ENCODE measurements around the gene PIK3R6.

PIK3R6 gene

GRCh38 chr17:8870406-8871040 is 3.0 kb upstream of the PIK3R6 start:
- TF ChIP-seq, protein P1, sequence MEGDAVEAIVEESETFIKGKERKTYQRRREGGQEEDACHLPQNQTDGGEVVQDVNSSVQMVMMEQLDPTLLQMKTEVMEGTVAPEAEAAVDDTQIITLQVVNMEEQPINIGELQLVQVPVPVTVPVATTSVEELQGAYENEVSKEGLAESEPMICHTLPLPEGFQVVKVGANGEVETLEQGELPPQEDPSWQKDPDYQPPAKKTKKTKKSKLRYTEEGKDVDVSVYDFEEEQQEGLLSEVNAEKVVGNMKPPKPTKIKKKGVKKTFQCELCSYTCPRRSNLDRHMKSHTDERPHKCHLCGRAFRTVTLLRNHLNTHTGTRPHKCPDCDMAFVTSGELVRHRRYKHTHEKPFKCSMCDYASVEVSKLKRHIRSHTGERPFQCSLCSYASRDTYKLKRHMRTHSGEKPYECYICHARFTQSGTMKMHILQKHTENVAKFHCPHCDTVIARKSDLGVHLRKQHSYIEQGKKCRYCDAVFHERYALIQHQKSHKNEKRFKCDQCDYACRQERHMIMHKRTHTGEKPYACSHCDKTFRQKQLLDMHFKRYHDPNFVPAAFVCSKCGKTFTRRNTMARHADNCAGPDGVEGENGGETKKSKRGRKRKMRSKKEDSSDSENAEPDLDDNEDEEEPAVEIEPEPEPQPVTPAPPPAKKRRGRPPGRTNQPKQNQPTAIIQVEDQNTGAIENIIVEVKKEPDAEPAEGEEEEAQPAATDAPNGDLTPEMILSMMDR (IDR thresholded peaks at IDR 0.05; ENCODE audit: low read depth, low read length) = no peak
- no peak for DNase-seq (ENCODE audit: low read depth, low spot score)
- no peak overlapping the region for H3K4me3 ChIP-seq (ENCODE audit: low read depth, low read length)
- in situ Hi-C loops (cut with HindIII; ENCODE audit: low sequenced_read_pairs) = no loop called here

- in situ Hi-C loops (cut with HindIII; ENCODE audit: low sequenced_read_pairs) = no loop called here
- TF ChIP-seq, protein P1 (IDR thresholded peaks at IDR 0.05; ENCODE audit: low read depth, low read length) = no peak
- no peak overlapping the region for H3K4me3 ChIP-seq (ENCODE audit: low read depth, low read length)
- no peak for DNase-seq (ENCODE audit: low read depth, low spot score)
Measured at GRCh38 chr17:8869114-8869815, 1.8 kb upstream of the PIK3R6 start.

DNA sequence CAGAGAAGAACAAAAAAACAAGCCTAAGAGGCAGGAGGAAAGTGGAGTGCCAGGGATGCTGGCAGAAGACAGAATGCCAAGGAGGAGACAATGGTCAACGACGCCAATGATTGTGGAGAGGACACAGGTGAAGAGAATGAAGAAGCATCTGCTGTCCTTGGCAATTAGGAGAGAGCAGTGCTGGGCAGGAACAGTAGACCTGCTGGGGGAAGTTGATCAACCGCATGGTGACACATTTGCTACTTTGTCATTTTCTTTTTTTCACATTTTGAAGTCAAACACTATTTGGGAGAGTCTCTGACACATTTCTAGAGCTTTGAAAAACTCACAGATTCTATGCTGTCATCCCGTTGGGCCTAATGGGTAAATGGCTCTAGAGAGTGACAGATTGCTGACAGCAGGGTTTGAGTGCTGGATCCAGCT is 1.1 kb upstream of the PIK3R6 start:
- DNase-seq (ENCODE audit: low read depth, low spot score) = no peak
- in situ Hi-C loops (cut with HindIII; ENCODE audit: low sequenced_read_pairs) = no loop called here
- TF ChIP-seq, protein P1 (IDR thresholded peaks at IDR 0.05; ENCODE audit: low read depth, low read length) = no peak
- no peak overlapping the region for H3K4me3 ChIP-seq (ENCODE audit: low read depth, low read length)

DNA sequence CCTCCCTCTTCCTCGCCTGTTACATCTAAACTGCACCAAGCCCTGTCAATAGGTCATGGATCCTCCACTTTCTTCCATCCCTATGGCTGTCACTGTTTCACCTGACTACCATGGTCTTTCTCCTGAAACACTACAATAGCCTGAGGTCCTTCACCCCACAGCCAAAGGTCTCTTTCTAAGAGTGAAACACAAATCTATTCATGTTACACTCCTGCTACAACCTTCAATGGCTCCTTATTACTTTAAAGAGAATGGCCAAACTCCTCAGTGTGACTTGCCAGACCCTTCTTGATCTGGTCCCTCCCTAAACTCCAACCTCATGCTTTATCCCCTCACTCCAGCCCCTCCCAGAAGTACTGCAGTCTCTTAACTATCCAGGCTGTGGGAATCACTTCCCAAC is 618 bp upstream of the PIK3R6 start:
- no peak for DNase-seq (ENCODE audit: low read depth, low spot score)
- H3K4me3 ChIP-seq (ENCODE audit: low read depth, low read length) = no peak overlapping the region
- in situ Hi-C loops (cut with HindIII; ENCODE audit: low sequenced_read_pairs) = no loop called here
- TF ChIP-seq, protein P1 (IDR thresholded peaks at IDR 0.05; ENCODE audit: low read depth, low read length) = no peak

DNA sequence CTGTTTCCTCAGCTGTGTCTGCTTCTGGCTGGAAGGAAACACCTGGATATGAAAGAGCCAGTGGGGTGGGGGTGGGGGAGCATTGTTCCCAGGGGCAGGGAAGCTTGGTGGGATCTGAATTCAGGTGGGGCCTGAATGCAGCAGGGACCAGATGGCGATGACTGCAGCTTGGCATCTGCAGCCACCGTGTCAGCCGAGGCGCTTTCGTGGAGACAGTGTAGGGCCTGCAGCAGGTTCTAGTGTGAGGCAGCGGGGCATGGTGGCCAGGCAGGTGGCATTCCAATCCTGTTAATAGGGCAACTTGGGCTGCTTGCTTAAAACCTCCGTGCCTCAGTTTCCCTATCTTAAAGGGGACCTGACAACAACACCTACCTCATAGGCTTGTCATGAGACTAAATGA is 1.7 kb downstream of the PIK3R6 start:
- H3K4me3 ChIP-seq (ENCODE audit: low read depth, low read length) = no peak overlapping the region
- DNase-seq (ENCODE audit: low read depth, low spot score) = no peak
- TF ChIP-seq, protein P1 (IDR thresholded peaks at IDR 0.05; ENCODE audit: low read depth, low read length) = no peak
- in situ Hi-C loops (cut with HindIII; ENCODE audit: low sequenced_read_pairs) = no loop called here

GRCh38 chr17:8865385-8865784 is 2.1 kb downstream of the PIK3R6 start:
- DNase-seq (ENCODE audit: low read depth, low spot score) = no peak
- TF ChIP-seq, protein P1 (IDR thresholded peaks at IDR 0.05; ENCODE audit: low read depth, low read length) = no peak

More at GRCh38 chr17:8865385-8865784, 2.1 kb downstream of the PIK3R6 start:
- in situ Hi-C loops (cut with HindIII; ENCODE audit: low sequenced_read_pairs) = no loop called here
- no peak overlapping the region for H3K4me3 ChIP-seq (ENCODE audit: low read depth, low read length)

Data from astrocyte of the spinal cord (primary cell).